NB4 (cell line): Measurements from ENCODE around the gene COL7A1.

Experiments
- MYC ChIP-seq: IDR thresholded peaks from 2 replicates; pipeline ENCODE4 v1.6.1; 2011; ENCODE audit warnings: low read depth, low read length
- POLR2A ChIP-seq: IDR thresholded peaks from 2 replicates; pipeline ENCODE4 v1.6.1; 2011; ENCODE audit warnings: mild to moderate bottlenecking; ENCODE audit not compliant: insufficient read length; ENCODE audit errors: extremely low read depth
- TF ChIP-seq, protein P1 (sequence below): IDR thresholded peaks from one replicate; pipeline ENCODE4 v1.5.1; 2012; ENCODE audit warnings: low read depth, low read length
- TF ChIP-seq, protein P2 (sequence below): IDR thresholded peaks from 2 replicates; pipeline ENCODE4 v1.6.1; 2011; ENCODE audit warnings: low read depth, low read length

- TF ChIP-seq POLR2A (no peak), MYC (no peak)
- TF ChIP-seq, protein P1, sequence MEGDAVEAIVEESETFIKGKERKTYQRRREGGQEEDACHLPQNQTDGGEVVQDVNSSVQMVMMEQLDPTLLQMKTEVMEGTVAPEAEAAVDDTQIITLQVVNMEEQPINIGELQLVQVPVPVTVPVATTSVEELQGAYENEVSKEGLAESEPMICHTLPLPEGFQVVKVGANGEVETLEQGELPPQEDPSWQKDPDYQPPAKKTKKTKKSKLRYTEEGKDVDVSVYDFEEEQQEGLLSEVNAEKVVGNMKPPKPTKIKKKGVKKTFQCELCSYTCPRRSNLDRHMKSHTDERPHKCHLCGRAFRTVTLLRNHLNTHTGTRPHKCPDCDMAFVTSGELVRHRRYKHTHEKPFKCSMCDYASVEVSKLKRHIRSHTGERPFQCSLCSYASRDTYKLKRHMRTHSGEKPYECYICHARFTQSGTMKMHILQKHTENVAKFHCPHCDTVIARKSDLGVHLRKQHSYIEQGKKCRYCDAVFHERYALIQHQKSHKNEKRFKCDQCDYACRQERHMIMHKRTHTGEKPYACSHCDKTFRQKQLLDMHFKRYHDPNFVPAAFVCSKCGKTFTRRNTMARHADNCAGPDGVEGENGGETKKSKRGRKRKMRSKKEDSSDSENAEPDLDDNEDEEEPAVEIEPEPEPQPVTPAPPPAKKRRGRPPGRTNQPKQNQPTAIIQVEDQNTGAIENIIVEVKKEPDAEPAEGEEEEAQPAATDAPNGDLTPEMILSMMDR: no peak
- TF ChIP-seq, protein P2, sequence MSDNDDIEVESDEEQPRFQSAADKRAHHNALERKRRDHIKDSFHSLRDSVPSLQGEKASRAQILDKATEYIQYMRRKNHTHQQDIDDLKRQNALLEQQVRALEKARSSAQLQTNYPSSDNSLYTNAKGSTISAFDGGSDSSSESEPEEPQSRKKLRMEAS: no peak
Observed at GRCh38 chr3:48624767-48625166, 29.6 kb upstream of the COL7A1 start.
